Vagina (tissue), 2 donors: ENCODE results near the gene N4BP2L2.

Experiments used
- CTCF ChIP-seq, 3 experiments: fragments of 450-650 bp in 2 of 3; fragments of 200-600 bp in 1 of 3; sonication (generic) in 1 of 3; IDR thresholded peaks; one replicate each; pipeline ENCODE4 v1.5.1; 2017 to 2019; ENCODE audit warnings: antibody characterized with exemption in 3 of 3, mild to moderate bottlenecking in 2 of 3, moderate library complexity in 2 of 3
- POLR2A ChIP-seq, 2 donors: fragments of 450-650 bp; IDR thresholded peaks; one replicate each; pipeline ENCODE4 v1.6.1; 2017; ENCODE audit warnings: antibody characterized with exemption in 2 of 2, mild to moderate bottlenecking in 2 of 2, moderate library complexity in 2 of 2
- POLR2AphosphoS5 ChIP-seq, 2 donors: sonication (generic); formaldehyde crosslinking; IDR thresholded peaks; one replicate each; pipeline ENCODE4 v1.9.0; 2017; ENCODE audit warnings: antibody characterized with exemption in 2 of 2, mild to moderate bottlenecking in 2 of 2, low read depth in 1 of 2; ENCODE audit not compliant: insufficient read depth in 1 of 2

GRCh38 chr13:32456591-32456990 is 82.0 kb downstream of the N4BP2L2 start:
- TF ChIP-seq CTCF (IDR thresholded peaks at IDR 0.05) (no peak), POLR2A (IDR thresholded peaks at IDR 0.05) (no peak), POLR2AphosphoS5 (IDR thresholded peaks at IDR 0.05; ENCODE audit: insufficient read depth in 1 of 2, low read depth in 1 of 2) (no peak)
